Activated naive CD4-positive, alpha-beta T cell treated with anti-CD3 and anti-CD28 coated beads, Interleukin-2, amount 50 U/mL, for 24 hours (primary cell): ENCODE measurements around the gene SP5.

Experiments
- H3K27ac Mint-ChIP-seq: one replicate; pipeline ENCODE4 v1.8.0; 2021; ENCODE audit warnings: mild to moderate bottlenecking, mixed read lengths
- H3K27me3 Mint-ChIP-seq: one replicate; pipeline ENCODE4 v1.8.0; 2021; ENCODE audit warnings: mixed read lengths
- H3K36me3 Mint-ChIP-seq: one replicate; pipeline ENCODE4 v1.8.0; 2021; ENCODE audit warnings: mixed read lengths
- H3K4me1 Mint-ChIP-seq: one replicate; pipeline ENCODE4 v1.8.0; 2021; ENCODE audit warnings: mixed read lengths
- H3K4me3 Mint-ChIP-seq: one replicate; pipeline ENCODE4 v1.8.0; 2021; ENCODE audit warnings: mild to moderate bottlenecking, mixed read lengths
- H3K9me3 Mint-ChIP-seq: one replicate; pipeline ENCODE4 v1.8.0; 2021; ENCODE audit warnings: mixed read lengths

Gene SP5

GRCh38 chr2:170696948-170697347 is 18.2 kb upstream of the SP5 start:
- no peaks in the 10 kb centered on the region for H3K36me3 Mint-ChIP-seq
- no peaks in the 10 kb centered on the region for H3K4me1 Mint-ChIP-seq
- no peak overlapping the region for H3K27ac Mint-ChIP-seq
- H3K9me3 Mint-ChIP-seq = no peaks in the 10 kb centered on the region
- H3K4me3 Mint-ChIP-seq = no peak overlapping the region
- peaks cover 2% of the 10 kb centered on the region for H3K27me3 Mint-ChIP-seq

GRCh38 chr2:170701011-170701410 is 14.1 kb upstream of the SP5 start:
- H3K27ac Mint-ChIP-seq = no peak overlapping the region
- H3K4me1 Mint-ChIP-seq = no peaks in the 10 kb centered on the region
- H3K9me3 Mint-ChIP-seq = peaks cover 6% of the 10 kb centered on the region
- no peak overlapping the region for H3K4me3 Mint-ChIP-seq
- no peaks in the 10 kb centered on the region for H3K36me3 Mint-ChIP-seq
- H3K27me3 Mint-ChIP-seq = peaks cover 9% of the 10 kb centered on the region

DNA sequence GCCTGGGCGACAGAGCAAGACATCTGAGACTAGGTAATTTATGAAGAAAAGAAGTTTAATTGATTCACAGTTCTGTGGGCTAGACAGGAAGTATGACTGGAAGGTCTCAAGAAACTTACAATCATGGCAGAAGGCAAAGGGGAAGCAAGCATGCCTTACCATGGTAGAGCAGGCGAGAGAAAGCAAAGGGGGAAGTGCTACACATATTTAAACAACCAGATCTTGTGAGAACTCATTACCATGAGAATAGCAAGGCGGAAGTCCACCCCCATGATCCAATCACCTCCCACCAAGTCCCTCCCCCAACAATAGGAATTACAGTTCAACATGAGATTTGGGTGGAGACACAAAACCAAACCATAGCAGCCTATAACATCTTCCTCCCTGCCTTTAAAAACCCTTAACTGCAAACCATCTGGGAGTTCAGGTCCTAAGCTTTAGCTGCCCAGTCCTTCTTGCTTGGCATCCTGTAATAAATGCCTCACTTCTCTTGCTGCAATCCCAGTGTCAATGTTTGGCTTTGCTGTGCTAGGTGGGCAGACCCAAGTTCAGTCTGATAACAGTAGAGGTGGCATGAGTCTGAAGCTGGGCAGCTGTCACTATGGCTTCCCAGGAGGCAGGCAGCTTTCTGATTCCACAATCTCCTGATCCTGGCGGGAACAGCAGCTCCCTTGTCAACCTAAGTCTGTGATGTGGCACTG is 11.2 kb upstream of the SP5 start:
- Mint-ChIP-seq H3K27me3 (peaks cover 15% of the 10 kb centered on the region), H3K27ac (no peak overlapping the region), H3K4me1 (no peaks in the 10 kb centered on the region), H3K9me3 (peaks cover 6% of the 10 kb centered on the region), H3K36me3 (no peaks in the 10 kb centered on the region), H3K4me3 (no peak overlapping the region)

GRCh38 chr2:170707821-170708795 is 7.0 kb upstream of the SP5 start:
- H3K4me1 Mint-ChIP-seq = peaks cover 14% of the 10 kb centered on the region
- peaks cover 2% of the 10 kb centered on the region for H3K9me3 Mint-ChIP-seq
- H3K4me3 Mint-ChIP-seq = no peak overlapping the region
- peaks cover 33% of the 10 kb centered on the region for H3K27me3 Mint-ChIP-seq
- H3K27ac Mint-ChIP-seq = no peak overlapping the region
- no peaks in the 10 kb centered on the region for H3K36me3 Mint-ChIP-seq

DNA sequence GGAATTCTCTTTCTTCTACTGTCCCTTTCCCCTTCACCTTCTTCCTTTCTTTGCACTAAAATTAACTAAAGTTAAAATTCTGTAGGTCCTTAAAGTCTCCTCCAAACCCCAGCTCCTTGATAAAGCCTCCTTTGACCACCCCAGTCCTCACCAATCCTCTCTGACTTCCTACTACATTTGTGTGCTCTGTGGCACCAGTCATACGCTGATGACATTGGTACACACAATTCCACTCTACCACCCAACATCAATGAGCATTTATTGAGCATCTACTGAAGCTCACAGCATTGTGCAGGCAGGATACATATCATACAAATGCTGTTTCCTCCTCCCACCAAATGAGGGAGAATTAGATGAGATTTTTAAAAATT is 4.5 kb upstream of the SP5 start:
- Mint-ChIP-seq H3K4me1 (peaks cover 27% of the 10 kb centered on the region), H3K9me3 (no peaks in the 10 kb centered on the region), H3K27ac (no peak overlapping the region), H3K36me3 (no peaks in the 10 kb centered on the region), H3K4me3 (no peak overlapping the region), H3K27me3 (peaks cover 41% of the 10 kb centered on the region)

DNA sequence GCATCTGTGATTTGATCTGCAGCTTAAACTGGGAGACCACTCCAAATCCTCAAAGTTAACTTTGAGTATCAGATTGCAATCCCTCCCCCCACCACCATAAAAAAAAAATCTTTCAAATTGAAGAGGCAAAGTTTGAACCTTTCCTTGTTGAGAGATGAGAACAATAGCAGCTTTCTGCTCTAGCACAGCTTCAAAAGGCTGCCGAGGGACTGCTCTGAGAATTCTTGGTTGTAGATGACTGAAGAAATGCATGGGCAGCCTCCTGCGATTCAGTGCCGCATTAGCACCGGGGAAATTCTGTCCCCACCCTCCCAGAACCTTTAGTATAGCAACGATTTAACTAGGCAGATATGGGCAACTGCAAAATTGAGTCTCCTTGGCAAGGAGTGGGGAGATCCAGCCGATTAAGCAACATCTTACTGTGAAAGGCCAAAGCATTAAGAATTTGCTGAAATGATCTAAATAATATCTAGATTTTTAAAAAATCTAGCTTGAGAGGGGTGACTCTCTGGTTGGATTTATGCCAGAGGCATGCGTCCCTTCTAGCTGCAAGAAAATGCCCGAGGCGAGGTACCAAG is 3.9 kb upstream of the SP5 start:
- H3K4me1 Mint-ChIP-seq = peaks cover 28% of the 10 kb centered on the region
- no peak overlapping the region for H3K4me3 Mint-ChIP-seq
- no peaks in the 10 kb centered on the region for H3K36me3 Mint-ChIP-seq
- peak overlapping the region; percentile 38 for H3K27ac Mint-ChIP-seq
- H3K27me3 Mint-ChIP-seq = peaks cover 42% of the 10 kb centered on the region
- no peaks in the 10 kb centered on the region for H3K9me3 Mint-ChIP-seq

GRCh38 chr2:170711774-170712652 is 3.1 kb upstream of the SP5 start:
- Mint-ChIP-seq H3K4me3 (peak overlapping the region; percentile 69), H3K36me3 (no peaks in the 10 kb centered on the region), H3K27ac (peak overlapping the region; percentile 8)

GRCh38 chr2:170712653-170713542 is 2.2 kb upstream of the SP5 start:
- H3K27me3 Mint-ChIP-seq = peaks cover 50% of the 10 kb centered on the region
- H3K36me3 Mint-ChIP-seq = peaks cover under 1% of the 10 kb centered on the region
- H3K9me3 Mint-ChIP-seq = no peaks in the 10 kb centered on the region
- H3K4me3 Mint-ChIP-seq = peak overlapping the region; percentile 69
- H3K27ac Mint-ChIP-seq = no peak overlapping the region
- H3K4me1 Mint-ChIP-seq = peaks cover 38% of the 10 kb centered on the region

More at GRCh38 chr2:170711774-170712652, 3.1 kb upstream of the SP5 start:
- peaks cover 30% of the 10 kb centered on the region for H3K4me1 Mint-ChIP-seq
- no peaks in the 10 kb centered on the region for H3K9me3 Mint-ChIP-seq
- peaks cover 44% of the 10 kb centered on the region for H3K27me3 Mint-ChIP-seq

DNA sequence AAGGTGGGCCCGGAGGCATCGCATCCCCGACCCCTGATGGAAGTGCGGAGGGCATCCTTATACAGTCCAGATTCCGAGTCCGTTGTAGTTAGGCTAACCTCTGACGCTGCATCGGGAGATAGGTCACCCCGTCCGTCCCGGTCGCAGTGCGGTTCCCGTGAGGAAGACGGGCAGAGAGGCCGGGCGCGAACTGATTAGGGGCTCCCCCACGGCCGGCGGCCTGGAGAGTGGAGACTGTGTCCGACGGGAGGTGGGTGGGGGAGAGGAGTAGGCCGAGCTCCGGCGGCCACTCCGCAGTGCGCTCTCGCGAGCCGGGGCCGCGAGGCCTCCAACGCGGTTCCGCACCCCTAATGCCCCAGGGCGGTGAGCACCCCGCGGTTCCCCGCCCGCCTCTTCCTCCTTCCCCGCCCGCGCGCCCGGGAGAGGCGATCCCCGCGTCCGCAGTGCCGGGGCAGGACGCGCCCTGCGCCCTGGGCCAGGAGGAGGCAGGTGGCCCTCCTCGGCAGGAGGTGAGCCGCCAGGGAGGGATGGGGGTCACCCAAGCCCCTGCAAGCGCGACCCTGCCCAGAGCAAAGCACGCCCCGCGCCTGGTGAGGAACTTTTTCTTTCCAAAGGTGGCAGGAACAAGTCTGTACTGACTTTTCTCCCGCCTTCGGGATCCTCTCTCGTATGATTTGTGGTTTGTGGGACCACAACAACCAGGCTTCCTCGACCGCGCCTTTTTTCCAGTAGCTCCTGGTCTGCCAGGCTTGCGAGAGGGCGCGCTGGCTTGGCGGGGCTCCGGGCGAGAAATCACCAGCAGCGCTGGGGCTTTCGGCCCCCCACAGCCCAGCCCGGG is 1.4 kb upstream of the SP5 start:
- H3K4me3 Mint-ChIP-seq = peak overlapping the region; percentile 60
- peaks cover 44% of the 10 kb centered on the region for H3K4me1 Mint-ChIP-seq
- peaks cover 3% of the 10 kb centered on the region for H3K36me3 Mint-ChIP-seq
- H3K27me3 Mint-ChIP-seq = peaks cover 54% of the 10 kb centered on the region
- no peak overlapping the region for H3K27ac Mint-ChIP-seq
- H3K9me3 Mint-ChIP-seq = no peaks in the 10 kb centered on the region

DNA sequence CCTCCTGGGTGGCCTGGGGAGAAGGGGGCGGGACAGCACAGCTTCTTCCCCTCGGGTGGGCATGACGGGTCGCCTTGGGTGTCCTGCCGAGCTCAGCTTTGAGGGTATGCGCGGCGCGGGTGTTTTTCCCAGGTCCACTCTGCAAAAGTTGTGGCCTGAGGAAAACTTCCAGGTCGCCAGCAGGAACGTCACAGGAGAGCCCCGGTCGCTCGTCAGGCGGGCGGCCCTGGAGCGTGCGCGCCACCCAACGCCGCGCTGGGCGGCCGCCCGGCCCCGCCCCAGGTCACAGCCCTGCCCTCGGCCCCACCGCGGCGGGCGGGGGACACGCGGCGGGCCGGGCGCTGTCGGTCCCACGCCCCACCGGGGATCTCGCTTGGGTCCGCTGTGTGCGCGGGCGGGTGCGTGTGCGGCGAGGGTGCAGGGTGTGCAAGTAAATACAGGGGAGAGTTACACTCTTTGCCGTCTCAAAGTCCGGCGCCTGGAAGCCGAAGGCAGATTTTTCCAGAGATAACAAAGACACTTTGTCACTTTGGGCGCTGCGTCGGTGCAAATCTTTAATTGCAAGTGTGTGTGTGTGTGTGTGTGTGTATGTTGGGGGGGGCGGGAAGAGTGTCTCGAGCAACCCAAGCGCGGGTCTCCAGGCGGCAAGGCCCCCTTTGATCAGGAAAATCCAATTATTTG is 616 bp upstream of the SP5 start:
- peak overlapping the region; percentile 86 for H3K4me3 Mint-ChIP-seq
- H3K27ac Mint-ChIP-seq = no peak overlapping the region
- no peaks in the 10 kb centered on the region for H3K9me3 Mint-ChIP-seq
- H3K4me1 Mint-ChIP-seq = peaks cover 44% of the 10 kb centered on the region
- peaks cover 56% of the 10 kb centered on the region for H3K27me3 Mint-ChIP-seq
- peaks cover 3% of the 10 kb centered on the region for H3K36me3 Mint-ChIP-seq

GRCh38 chr2:170715932-170716777 is 1.0 kb downstream of the SP5 start:
- Mint-ChIP-seq H3K36me3 (peaks cover 3% of the 10 kb centered on the region), H3K4me3 (peak overlapping the region; percentile 83), H3K4me1 (peaks cover 40% of the 10 kb centered on the region), H3K27ac (no peak overlapping the region), H3K9me3 (no peaks in the 10 kb centered on the region), H3K27me3 (peaks cover 48% of the 10 kb centered on the region)

DNA sequence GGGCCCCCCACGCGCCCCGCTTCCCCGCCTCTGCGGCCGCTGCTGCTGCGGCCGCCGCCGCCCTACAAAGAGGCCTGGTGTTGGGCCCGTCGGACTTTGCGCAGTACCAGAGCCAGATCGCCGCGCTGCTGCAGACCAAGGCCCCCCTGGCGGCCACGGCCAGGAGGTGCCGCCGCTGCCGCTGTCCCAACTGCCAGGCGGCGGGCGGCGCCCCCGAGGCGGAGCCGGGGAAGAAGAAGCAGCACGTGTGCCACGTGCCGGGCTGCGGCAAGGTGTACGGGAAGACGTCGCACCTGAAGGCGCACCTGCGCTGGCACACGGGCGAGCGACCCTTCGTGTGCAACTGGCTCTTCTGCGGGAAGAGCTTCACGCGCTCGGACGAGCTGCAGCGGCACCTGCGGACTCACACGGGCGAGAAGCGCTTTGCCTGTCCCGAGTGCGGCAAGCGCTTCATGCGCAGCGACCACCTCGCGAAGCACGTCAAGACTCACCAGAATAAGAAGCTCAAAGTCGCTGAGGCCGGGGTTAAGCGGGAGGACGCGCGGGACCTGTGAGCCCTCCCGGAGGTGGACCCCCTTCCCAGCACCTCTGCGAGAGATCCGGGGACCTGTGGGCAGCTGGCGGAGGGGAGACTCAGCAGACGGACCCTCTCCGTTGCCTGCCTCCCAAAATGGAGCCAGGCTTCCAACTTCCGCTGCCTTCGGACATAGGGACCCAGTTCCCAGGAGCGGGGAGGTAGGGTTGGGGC is 1.9 kb downstream of the SP5 start:
- Mint-ChIP-seq H3K4me1 (peaks cover 40% of the 10 kb centered on the region), H3K9me3 (no peaks in the 10 kb centered on the region), H3K27me3 (peaks cover 53% of the 10 kb centered on the region), H3K27ac (no peak overlapping the region), H3K36me3 (peaks cover 3% of the 10 kb centered on the region), H3K4me3 (peak overlapping the region; percentile 33)
